NT2/D1 (cell line): ENCODE data around the gene CRADD.

ENCODE experiments used
- SUZ12 ChIP-seq: IDR thresholded peaks from 2 replicates; pipeline ENCODE4 v1.6.1; 2011; ENCODE audit not compliant: insufficient read length, insufficient read depth; ENCODE audit errors: extremely low read depth
- YY1 ChIP-seq: IDR thresholded peaks from 2 replicates; pipeline ENCODE4 v1.6.1; 2011; ENCODE audit not compliant: insufficient read length, insufficient read depth
- ZNF274 ChIP-seq: IDR thresholded peaks from 2 replicates; pipeline ENCODE4 v1.6.1; 2011; ENCODE audit warnings: mild to moderate bottlenecking, low read depth, low read length

GRCh38 chr12:93827669-93828068 lies 150.5 kb downstream of the CRADD start:
- TF ChIP-seq YY1 (no peak), ZNF274 (no peak), SUZ12 (no peak)
